Bronchial epithelial cell (primary cell): Measurements from ENCODE around the gene FXYD1. TPM values are rescaled to one million over a fixed set of nuclear protein-coding genes. Genes with fewer than 3 reads are reported as not detected.

Source experiments
- DNase-seq: peaks from one replicate; pipeline ENCODE4 v3.0.0-alpha.2; 2010; ENCODE audit warnings: low read depth
- FAIRE-seq: peaks from 2 replicates; lab custom pipeline; 2011; peaks lifted over from hg19 to GRCh38; lab: Jason Lieb, UNC
- H3K27me3 ChIP-seq: 2 replicates; pipeline ENCODE4 v1.5.1; 2011; ENCODE audit warnings: low read length; ENCODE audit not compliant: control insufficient read depth, insufficient read depth
- H3K36me3 ChIP-seq: 2 replicates; pipeline ENCODE4 v1.5.1; 2011; ENCODE audit warnings: low read length; ENCODE audit not compliant: control insufficient read depth, insufficient read depth
- H3K4me3 ChIP-seq: 2 replicates; pipeline ENCODE4 v1.5.1; 2011; ENCODE audit warnings: mild to moderate bottlenecking, low read depth, low read length, control low read depth
- CTCF ChIP-seq: IDR thresholded peaks from 2 replicates; pipeline ENCODE4 v1.5.1; 2011; ENCODE audit warnings: mild to moderate bottlenecking, moderate library complexity, low read length, control low read depth, inconsistent platforms; ENCODE audit not compliant: insufficient read depth, severe bottlenecking
- total RNA-seq: library from RNA; depleted of rRNA; stranded (reverse); fragments of >200 nt; gene quantifications from 2 replicates; pipeline ENCODE4 v1.2.1, GENCODE V29; 2014

The FXYD1 gene
- total RNA-seq, 1 donor from 2014 or later, result not detected

- TF ChIP-seq CTCF, result no peak
Measured at GRCh38 chr19:35116072-35116801, 22.4 kb upstream of the FXYD1 start.

DNA sequence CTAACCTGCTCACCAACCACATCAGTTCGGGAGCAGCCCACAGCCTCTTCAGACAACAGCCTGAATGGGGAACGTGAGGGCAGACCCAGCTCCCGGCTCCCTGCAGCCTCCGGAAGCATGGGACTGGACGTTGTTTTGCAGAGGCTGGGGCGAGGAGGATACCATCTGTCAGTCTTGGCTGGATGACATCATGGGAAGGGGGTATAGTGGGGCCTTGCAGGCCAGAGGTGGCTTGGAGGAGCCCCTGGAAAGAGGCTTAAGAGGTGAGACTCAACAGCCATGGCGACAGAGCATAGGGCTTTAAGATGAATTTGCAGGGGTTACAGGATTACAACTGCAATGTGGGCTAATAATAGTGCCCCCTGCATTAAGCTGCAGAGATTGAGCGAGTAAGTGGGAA, 21.5 kb upstream of the FXYD1 start:
- peak overlapping the region; percentile 52 for H3K4me3 ChIP-seq
- FAIRE-seq (no peak), DNase-seq (no peak)
- H3K36me3 ChIP-seq, result peaks cover 18% of the 10 kb centered on the region
- H3K27me3 ChIP-seq, result no peaks in the 10 kb centered on the region
- no peak for TF ChIP-seq CTCF

More at GRCh38 chr19:35116072-35116801, 22.4 kb upstream of the FXYD1 start:
- Histone ChIP-seq H3K27me3 (no peaks in the 10 kb centered on the region), H3K36me3 (peaks cover 15% of the 10 kb centered on the region), H3K4me3 (peak overlapping the region; percentile 52)
- FAIRE-seq (no peak), DNase-seq (peak; percentile 65)

GRCh38 chr19:35117799-35118198, 20.8 kb upstream of the FXYD1 start:
- DNase-seq (no peak), FAIRE-seq (no peak)
- Histone ChIP-seq H3K27me3 (no peaks in the 10 kb centered on the region), H3K36me3 (peaks cover 20% of the 10 kb centered on the region), H3K4me3 (peak overlapping the region; percentile 52)
- no peak for TF ChIP-seq CTCF

GRCh38 chr19:35118268-35119020, 20.2 kb upstream of the FXYD1 start:
- no peak for TF ChIP-seq CTCF
- no peaks in the 10 kb centered on the region for H3K27me3 ChIP-seq
- H3K36me3 ChIP-seq, result peaks cover 20% of the 10 kb centered on the region
- DNase-seq, result no peak
- peak overlapping the region; percentile 52 for H3K4me3 ChIP-seq
- FAIRE-seq, result no peak

DNA sequence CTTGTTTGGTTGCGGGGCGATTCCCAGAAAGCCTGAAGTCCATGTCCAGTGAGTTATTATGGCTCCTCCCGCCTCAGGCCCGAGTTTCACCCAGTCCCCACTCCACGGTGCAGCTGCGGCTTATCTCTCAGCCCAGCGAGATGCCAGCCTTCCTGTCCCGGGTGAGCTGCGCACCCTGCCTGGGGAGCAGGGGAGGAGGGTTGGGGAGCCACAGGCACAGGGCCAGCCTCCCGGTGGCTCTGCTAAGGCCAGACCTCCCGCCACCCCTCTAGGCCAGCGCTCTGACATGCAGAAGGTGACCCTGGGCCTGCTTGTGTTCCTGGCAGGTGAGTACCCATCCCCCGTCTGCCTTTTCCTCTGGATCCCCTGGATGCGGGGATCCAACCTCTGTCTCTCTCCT, 19.5 kb upstream of the FXYD1 start:
- peak overlapping the region; percentile 52 for H3K4me3 ChIP-seq
- FAIRE-seq, result no peak
- H3K36me3 ChIP-seq, result peaks cover 20% of the 10 kb centered on the region
- DNase-seq, result no peak
- H3K27me3 ChIP-seq, result no peaks in the 10 kb centered on the region
- no peak for TF ChIP-seq CTCF
